ENCODE data around the gene TMEM203. TPM values are rescaled to one million over a fixed set of nuclear protein-coding genes. Genes with fewer than 3 reads are reported as not detected.

The TMEM203 gene
- polyA plus RNA-seq, 1 donor (not counting 4 experiments of a cell fraction or from before 2014, with no cell fraction given): 29.2 TPM

GRCh38 chr9:137250329-137251193 lies 45.1 kb upstream of the TMEM203 start:
- no peak for FAIRE-seq
- Histone ChIP-seq H3K36me3 (ENCODE audit: control insufficient read depth in 2 of 2, extremely low read depth in 1 of 2, insufficient read depth in 2 of 2, low read length in 2 of 2) (no peaks in the 10 kb centered on the region), H3K4me3 (ENCODE audit: control insufficient read depth in 2 of 3, extremely low read depth in 1 of 3, insufficient read depth in 2 of 3, low read depth in 1 of 3, low read length in 3 of 3) (no peak overlapping the region), H3K79me2 (ENCODE audit: control insufficient read depth, insufficient read depth, low read length) (peaks cover 3% of the 10 kb centered on the region), H4K20me1 (ENCODE audit: control insufficient read depth, extremely low read depth, insufficient read depth, low read length) (no peaks in the 10 kb centered on the region), H3K4me2 (ENCODE audit: control insufficient read depth, extremely low read depth, insufficient read depth, low read depth, low read length) (no peak overlapping the region), H2AFZ (ENCODE audit: control insufficient read depth, low read length) (no peak overlapping the region), H3K9me1 (ENCODE audit: control insufficient read depth, extremely low read depth, insufficient read depth, low read length) (no peaks in the 10 kb centered on the region), H3K27me3 (ENCODE audit: control insufficient read depth, extremely low read depth, insufficient read depth, low read length) (no peaks in the 10 kb centered on the region), H3K9me3 (ENCODE audit: control insufficient read depth, low read depth, low read length) (no peaks in the 10 kb centered on the region), H3K4me1 (ENCODE audit: control insufficient read depth, extremely low read depth, insufficient read depth, low read length) (peaks cover 5% of the 10 kb centered on the region), H3K27ac (ENCODE audit: control insufficient read depth, insufficient read depth, low read length) (no peak overlapping the region), H3K9ac (ENCODE audit: control insufficient read depth, extremely low read depth, insufficient read depth, low read length) (no peak overlapping the region)
- dilution Hi-C loops (cut with MboI; ENCODE audit: extremely low pct_ligation_motif_present, low sequenced_read_pairs): no loop called here
- DNase-seq (ENCODE audit: low read depth, low spot score): no peak
- TF ChIP-seq CTCF (optimal IDR thresholded peaks at IDR 0.05 in 1 of 3, IDR thresholded peaks at IDR 0.05 in 1 of 3, conservative IDR thresholded peaks at IDR 0.05 in 1 of 3; ENCODE audit: extremely low read depth in 1 of 3, insufficient read depth in 2 of 3, low read length in 3 of 3) (no peak), EZH2 (IDR thresholded peaks at IDR 0.05; ENCODE audit: low read length) (no peak)

GRCh38 chr9:137247916-137248175 lies 42.4 kb upstream of the TMEM203 start:
- FAIRE-seq (no peak), DNase-seq (ENCODE audit: low read depth, low spot score) (no peak)
- Histone ChIP-seq H3K79me2 (ENCODE audit: control insufficient read depth, insufficient read depth, low read length) (peaks cover 11% of the 10 kb centered on the region), H2AFZ (ENCODE audit: control insufficient read depth, low read length) (no peak overlapping the region), H3K36me3 (ENCODE audit: control insufficient read depth in 2 of 2, extremely low read depth in 1 of 2, insufficient read depth in 2 of 2, low read length in 2 of 2) (peaks cover 3 to 12% of the 10 kb centered on the region in 2 experiments), H3K9me1 (ENCODE audit: control insufficient read depth, extremely low read depth, insufficient read depth, low read length) (peaks cover 3% of the 10 kb centered on the region), H3K4me1 (ENCODE audit: control insufficient read depth, extremely low read depth, insufficient read depth, low read length) (peaks cover 25% of the 10 kb centered on the region), H4K20me1 (ENCODE audit: control insufficient read depth, extremely low read depth, insufficient read depth, low read length) (peaks cover 15% of the 10 kb centered on the region), H3K9me3 (ENCODE audit: control insufficient read depth, low read depth, low read length) (no peaks in the 10 kb centered on the region), H3K27me3 (ENCODE audit: control insufficient read depth, extremely low read depth, insufficient read depth, low read length) (no peaks in the 10 kb centered on the region), H3K9ac (ENCODE audit: control insufficient read depth, extremely low read depth, insufficient read depth, low read length) (no peak overlapping the region), H3K27ac (ENCODE audit: control insufficient read depth, insufficient read depth, low read length) (no peak overlapping the region), H3K4me3 (ENCODE audit: control insufficient read depth in 2 of 3, extremely low read depth in 1 of 3, insufficient read depth in 2 of 3, low read depth in 1 of 3, low read length in 3 of 3) (no peak overlapping the region), H3K4me2 (ENCODE audit: control insufficient read depth, extremely low read depth, insufficient read depth, low read depth, low read length) (no peak overlapping the region)
- TF ChIP-seq CTCF (optimal IDR thresholded peaks at IDR 0.05 in 1 of 3, IDR thresholded peaks at IDR 0.05 in 1 of 3, conservative IDR thresholded peaks at IDR 0.05 in 1 of 3; ENCODE audit: extremely low read depth in 1 of 3, insufficient read depth in 2 of 3, low read length in 3 of 3) (no peak), EZH2 (IDR thresholded peaks at IDR 0.05; ENCODE audit: low read length) (no peak)
- dilution Hi-C loops (cut with MboI; ENCODE audit: extremely low pct_ligation_motif_present, low sequenced_read_pairs): no loop called here

Measured in keratinocyte (primary cell).